GM12878 (cell line): Measurements from ENCODE around the gene ATG9B. TPM values are rescaled to one million over a fixed set of nuclear protein-coding genes. Genes with fewer than 3 reads are reported as not detected.

Experiments used
- ATAC-seq: fragments of 200-7000 bp; cut with Tn5 transposase; 3 replicates; pipeline ENCODE4 v1.9.1; 2020; ENCODE audit warnings: mild to moderate bottlenecking, moderate library complexity
- BruUV-seq: library from RNA; stranded (reverse); fragments of 400-500 nt; replicated peaks from 2 replicates; lab custom pipeline; 2021; lab: Mats Ljungman, UMichigan
- CTCF ChIA-PET: fragments of 300-600 bp; sonication (Branson Sonifier 250); formaldehyde crosslinking; extraction: SDS; loops from one replicate; lab custom pipeline; 2021; ENCODE audit warnings: inconsistent platforms; lab: Yijun Ruan, JAX
- POLR2A ChIA-PET: fragments of 350-600 bp; formaldehyde crosslinking; extraction: SDS; loops from one replicate; lab custom pipeline; 2021; ENCODE audit warnings: inconsistent platforms; lab: Charles Lee
- RAD21 ChIA-PET: fragments of 300-600 bp; sonication (Branson Sonifier 250); formaldehyde crosslinking; loops from one replicate; lab custom pipeline; 2023; ENCODE audit warnings: antibody characterized with exemption; ENCODE audit not compliant: unreplicated experiment; lab: Charles Lee
- SMC1A ChIA-PET: fragments of 300-600 bp; sonication (Branson Sonifier 250); formaldehyde crosslinking; loops from one replicate; lab custom pipeline; 2023; ENCODE audit not compliant: unreplicated experiment, uncharacterized antibody; lab: Charles Lee
- DNase-seq: peaks from one replicate; pipeline ENCODE4 v3.0.0-alpha.2; 2011; ENCODE audit warnings: low read depth, low spot score
- FAIRE-seq: peaks from 3 replicates; lab custom pipeline; 2011; peaks lifted over from hg19 to GRCh38; lab: Jason Lieb, UNC
- H2AFZ ChIP-seq: 2 replicates; pipeline ENCODE4 v1.6.0; 2011; ENCODE audit warnings: low read depth, low read length, control low read depth; ENCODE audit not compliant: control insufficient read depth
- H3K27ac ChIP-seq: 2 replicates; pipeline ENCODE4 v1.5.1; 2011; ENCODE audit warnings: control low read depth; ENCODE audit not compliant: control insufficient read depth, insufficient read depth
- H3K27me3 ChIP-seq, 2 experiments: replicated peaks in 1 of 2; 2 replicates each; pipeline versions ENCODE4 v1.6.0 to v1.6.1; 2011; ENCODE audit warnings: low read length in 1 of 2; ENCODE audit not compliant: control insufficient read depth in 2 of 2, insufficient read depth in 2 of 2
- H3K36me3 ChIP-seq, 2 experiments: 2 replicates each; pipeline ENCODE4 v1.5.1; 2011; ENCODE audit warnings: low read length in 1 of 2; ENCODE audit not compliant: control insufficient read depth in 2 of 2, insufficient read depth in 2 of 2
- H3K4me1 ChIP-seq: 2 replicates; pipeline ENCODE4 v1.6.1; 2011; ENCODE audit warnings: mild to moderate bottlenecking, low read length, moderate library complexity, mixed read lengths; ENCODE audit not compliant: control insufficient read depth, insufficient read depth
- H3K4me2 ChIP-seq: 2 replicates; pipeline ENCODE4 v1.6.0; 2011; ENCODE audit warnings: control low read depth; ENCODE audit not compliant: control insufficient read depth, insufficient read depth
- H3K4me3 ChIP-seq: fragments of 200-600 bp; sonication (generic); 2 replicates; pipeline ENCODE4 v1.5.1; 2016
- H3K79me2 ChIP-seq: 2 replicates; pipeline ENCODE4 v1.6.0; 2011; ENCODE audit warnings: low read length; ENCODE audit not compliant: control insufficient read depth, insufficient read depth
- H3K9ac ChIP-seq: 2 replicates; pipeline ENCODE4 v1.8.0; 2011; ENCODE audit warnings: low read length, control low read depth, mixed read lengths; ENCODE audit not compliant: control insufficient read depth, insufficient read depth
- H3K9me3 ChIP-seq: replicated peaks from 3 replicates; pipeline ENCODE4 v1.5.1; 2011; ENCODE audit warnings: mild to moderate bottlenecking, low read length; ENCODE audit not compliant: control insufficient read depth, insufficient read depth
- H4K20me1 ChIP-seq: 2 replicates; pipeline ENCODE4 v1.6.0; 2011; ENCODE audit not compliant: control insufficient read depth, insufficient read depth
- ATF2 ChIP-seq: IDR thresholded peaks from 2 replicates; pipeline ENCODE4 v1.6.1; 2012; ENCODE audit warnings: low read length, inconsistent platforms
- CBX3 ChIP-seq: fragments of 200-600 bp; sonication (generic); IDR thresholded peaks from 2 replicates; pipeline ENCODE4 v1.6.1; 2016; ENCODE audit warnings: low read depth, borderline replicate concordance
- DPF2 ChIP-seq: fragments of 450-650 bp; IDR thresholded peaks from 2 replicates; pipeline ENCODE4 v1.6.1; 2017; ENCODE audit warnings: mild to moderate bottlenecking
- E2F4 ChIP-seq: IDR thresholded peaks from 2 replicates; pipeline ENCODE4 v1.6.1; 2012; ENCODE audit warnings: low read depth, low read length, improper control_type of control experiment
- FOXM1 ChIP-seq: IDR thresholded peaks from 2 replicates; pipeline ENCODE4 v1.6.1; 2012; ENCODE audit warnings: low read depth, mild to moderate bottlenecking, inconsistent platforms, low read length, moderate library complexity
- HSF1 ChIP-seq: fragments of 150-350 bp; IDR thresholded peaks from 2 replicates; pipeline ENCODE4 v1.6.1; 2014; ENCODE audit warnings: mild to moderate bottlenecking, low read depth, low read length
- MEF2A ChIP-seq: IDR thresholded peaks from 2 replicates; pipeline ENCODE4 v1.6.1; 2011; ENCODE audit warnings: low read depth, mild to moderate bottlenecking, low read length, moderate library complexity; ENCODE audit not compliant: insufficient read depth
- MYB ChIP-seq: fragments of 150-350 bp; IDR thresholded peaks from 2 replicates; pipeline ENCODE4 v1.6.1; 2014; ENCODE audit warnings: mild to moderate bottlenecking, low read depth, low read length, borderline replicate concordance
- NR2F1 ChIP-seq: fragments of 450-650 bp; conservative IDR thresholded peaks from 2 replicates; pipeline ENCODE4 v1.6.1; 2017; ENCODE audit warnings: mild to moderate bottlenecking
- PAX8 ChIP-seq: fragments of 450-650 bp; IDR thresholded peaks from 2 replicates; pipeline ENCODE4 v1.6.1; 2017; ENCODE audit warnings: mild to moderate bottlenecking, moderate library complexity
- POLR2A ChIP-seq: IDR thresholded peaks from 2 replicates; pipeline ENCODE4 v1.6.1; 2011; ENCODE audit warnings: low read depth, mild to moderate bottlenecking, low read length
- RAD51 ChIP-seq: fragments of 450-650 bp; IDR thresholded peaks from 2 replicates; pipeline ENCODE4 v1.6.1; 2016; ENCODE audit warnings: moderate library complexity, mild to moderate bottlenecking, inconsistent platforms
- TCF7 ChIP-seq: IDR thresholded peaks from 2 replicates; pipeline ENCODE4 v1.6.1; 2014; ENCODE audit warnings: antibody characterized with exemption, borderline replicate concordance
- USF2 ChIP-seq: IDR thresholded peaks from 2 replicates; pipeline ENCODE4 v1.6.1; 2011; ENCODE audit warnings: low read depth, low read length, improper control_type of control experiment, borderline replicate concordance
- WGBS: methylation state at CpG from one replicate; pipeline ENCODE4 v1.1.6; 2016; ENCODE audit warnings: low lambda C conversion rate; ENCODE audit not compliant: insufficient replicate concordance, insufficient coverage; ENCODE audit errors: missing lambda C conversion rate; 5-methylcytosine and 5-hydroxymethylcytosine counted together
- in situ Hi-C: fragments of 300-500 bp; cut with MboI; formaldehyde crosslinking; loops from 9 replicates; pipeline ENCODE4 v1.14.3; 2018; ENCODE audit warnings: mixed read lengths
- intact Hi-C: fragments of 100-400 bp; cut with micrococcal nuclease; formaldehyde crosslinking; loops from one replicate; pipeline ENCODE4 v1.14.2; 2022; ENCODE audit not compliant: unreplicated experiment
- polyA plus RNA-seq, 11 experiments: library from polyadenylated mRNA; depleted of rRNA in 4 of 11; unstranded in 6 of 11; stranded (reverse) in 5 of 11; fragments of >200 nt; fragmentation: Nextera tagmentation in 4 of 11; fragmentation: Illumina TruSeq in 1 of 11; extraction: Ambion mirVana in 4 of 11; extraction: Trizol in 1 of 11; gene quantifications; 1 replicate in 1 of 11; 2 replicates in 10 of 11; pipeline versions ENCODE4 v1.2.1 to v1.2.3, GENCODE V29; 2011 to 2016; ENCODE audit warnings: inconsistent platforms in 2 of 11, missing spikeins in 2 of 11, low read depth in 1 of 11
- total RNA-seq, 4 experiments: library from RNA; depleted of rRNA in 3 of 4; stranded (reverse); fragments of >200 nt in 3 of 4; fragmentation: Illumina TruSeq in 1 of 4; extraction: Trizol in 1 of 4; gene quantifications; 2 replicates each; pipeline versions ENCODE4 v1.2.1 to v1.2.3, GENCODE V29; 2013 to 2021

ATG9B gene
- total and polyA plus RNA-seq, 10 of the 15 experiments (the other 5 are each of a cell fraction or from before 2014, with no cell fraction given) = 0.01 to 0.83 (median 0.12) TPM; not detected in 2

GRCh38 chr7:151023232-151023631, 1.1 kb downstream of the ATG9B start:
- no peak overlapping the region for H3K4me3 ChIP-seq
- no TSS peak for BruUV-seq
- H3K27ac ChIP-seq = no peak overlapping the region
- no peak for FAIRE-seq
- no peaks in the 10 kb centered on the region for H3K79me2 ChIP-seq
- H3K4me2 ChIP-seq = no peak overlapping the region
- H2AFZ ChIP-seq = no peak overlapping the region
- intact Hi-C loops = no loop called here
- POLR2A ChIA-PET = no interaction called here
- H4K20me1 ChIP-seq = no peaks in the 10 kb centered on the region
- WGBS = 32% methylated on average over 10 of the region's 10 CpGs
- SMC1A ChIA-PET = no interaction called here
- no peaks in the 10 kb centered on the region for H3K36me3 ChIP-seq
- H3K9me3 ChIP-seq = no peaks in the 10 kb centered on the region
- no peak for ATAC-seq
- RAD21 ChIA-PET = no interaction called here
- H3K9ac ChIP-seq = no peak overlapping the region
- CTCF ChIA-PET = interaction anchor here (6.0 kb wide), 1 partner anchor 14 kb away, joined by 35 read pairs; no protein-coding TSS in a partner anchor
- no peak for TF ChIP-seq DPF2
- no peak for TF ChIP-seq ATF2
- TF ChIP-seq, all 136 proteins: peak for 0
- in situ Hi-C loops = no loop called here
- Histone ChIP-seq H3K4me1 (peaks cover 2% of the 10 kb centered on the region; the same call in 1 of the 2 replicates), H3K27me3 (peaks cover 8 to 10% of the 10 kb centered on the region in 2 experiments; a peak in 3 of 4 replicates)
- DNase-seq = no peak

- no peak overlapping the region for H3K4me3 ChIP-seq
- POLR2A ChIA-PET = no interaction called here
- no peaks in the 10 kb centered on the region for H3K36me3 ChIP-seq
- 43% methylated on average over 5 of the region's 7 CpGs for WGBS
- H3K4me1 ChIP-seq = peaks cover 2% of the 10 kb centered on the region; the same call in 1 of the 2 replicates
- no peaks in the 10 kb centered on the region for H3K79me2 ChIP-seq
- RAD21 ChIA-PET = no interaction called here
- no TSS peak for BruUV-seq
- in situ Hi-C loops = no loop called here
- no peak for DNase-seq
- no peak overlapping the region for H2AFZ ChIP-seq
- no peak for ATAC-seq
- H3K9ac ChIP-seq = no peak overlapping the region
- H3K9me3 ChIP-seq = no peaks in the 10 kb centered on the region
- intact Hi-C loops = no loop called here
- peaks cover 8 to 10% of the 10 kb centered on the region in 2 experiments; a peak in 3 of 4 replicates for H3K27me3 ChIP-seq
- no peak for FAIRE-seq
- H3K4me2 ChIP-seq = no peak overlapping the region
- SMC1A ChIA-PET = no interaction called here
- CTCF ChIA-PET = interaction anchor here (0.6 to 1.7 kb wide), 2 partner anchors 12 to 87 kb away, joined by 3 to 8 read pairs; no protein-coding TSS in a partner anchor
- no peaks in the 10 kb centered on the region for H4K20me1 ChIP-seq
- no peak overlapping the region for H3K27ac ChIP-seq
- TF ChIP-seq MEF2A (no peak), HSF1 (no peak), POLR2A (no peak), PAX8 (no peak), E2F4 (no peak), RAD51 (no peak), MYB (no peak), TCF7 (no peak), FOXM1 (no peak), NR2F1 (no peak), CBX3 (no peak), USF2 (no peak)
Measured at GRCh38 chr7:151020231-151020630, 4.1 kb downstream of the ATG9B start.
